Measurements from ENCODE around the gene GSK3B.

DNA sequence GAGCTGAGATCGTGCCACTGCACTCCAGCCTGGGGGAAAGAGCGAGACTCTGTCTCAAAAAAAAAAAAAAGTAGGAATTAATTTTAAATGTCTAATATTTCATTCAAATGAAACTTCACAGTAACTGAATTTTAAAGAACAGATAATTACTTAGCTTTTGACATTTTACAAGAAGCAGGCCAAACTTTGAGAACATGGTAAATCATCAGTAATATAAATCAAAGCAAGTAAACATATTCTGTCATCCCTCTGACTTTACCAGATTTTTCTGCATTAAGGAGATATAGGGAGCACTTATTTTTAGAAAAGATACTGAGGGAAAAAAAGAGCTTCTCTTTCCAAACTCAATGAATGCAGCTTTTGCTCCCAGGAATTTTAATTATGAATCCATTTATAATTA lies 275.3 kb downstream of the GSK3B start:
- TF ChIP-seq, protein P1, sequence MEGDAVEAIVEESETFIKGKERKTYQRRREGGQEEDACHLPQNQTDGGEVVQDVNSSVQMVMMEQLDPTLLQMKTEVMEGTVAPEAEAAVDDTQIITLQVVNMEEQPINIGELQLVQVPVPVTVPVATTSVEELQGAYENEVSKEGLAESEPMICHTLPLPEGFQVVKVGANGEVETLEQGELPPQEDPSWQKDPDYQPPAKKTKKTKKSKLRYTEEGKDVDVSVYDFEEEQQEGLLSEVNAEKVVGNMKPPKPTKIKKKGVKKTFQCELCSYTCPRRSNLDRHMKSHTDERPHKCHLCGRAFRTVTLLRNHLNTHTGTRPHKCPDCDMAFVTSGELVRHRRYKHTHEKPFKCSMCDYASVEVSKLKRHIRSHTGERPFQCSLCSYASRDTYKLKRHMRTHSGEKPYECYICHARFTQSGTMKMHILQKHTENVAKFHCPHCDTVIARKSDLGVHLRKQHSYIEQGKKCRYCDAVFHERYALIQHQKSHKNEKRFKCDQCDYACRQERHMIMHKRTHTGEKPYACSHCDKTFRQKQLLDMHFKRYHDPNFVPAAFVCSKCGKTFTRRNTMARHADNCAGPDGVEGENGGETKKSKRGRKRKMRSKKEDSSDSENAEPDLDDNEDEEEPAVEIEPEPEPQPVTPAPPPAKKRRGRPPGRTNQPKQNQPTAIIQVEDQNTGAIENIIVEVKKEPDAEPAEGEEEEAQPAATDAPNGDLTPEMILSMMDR (IDR thresholded peaks at IDR 0.05) = no peak
- TF ChIP-seq EZH2 (IDR thresholded peaks at IDR 0.05; ENCODE audit: borderline replicate concordance, insufficient read depth, low read depth, low read length, poor library complexity, severe bottlenecking) = no peak

All from B cell (primary cell).